ENCODE results near the gene ATP6V0A1.

GRCh38 chr17:42514279-42514678, 55.6 kb downstream of the ATP6V0A1 start:
- TF ChIP-seq CTCF (IDR thresholded peaks at IDR 0.05) (no peak), POLR2AphosphoS5 (IDR thresholded peaks at IDR 0.05) (no peak), EP300 (IDR thresholded peaks at IDR 0.05; ENCODE audit: low read depth) (no peak)
